NCI-H2081 (cell line): ENCODE measurements around the gene CACNG3.
A peak's percentile ranks its signal among the peaks of the same experiment; 100 is the strongest.
"Not testable (repeated sequence)": the region's sequence is repeated elsewhere in the genome, so short reads cannot be mapped to it uniquely, and the experiment has no call there.

Experiments used
- DNase-seq, 2 experiments: peaks; one replicate each; lab custom pipeline; 2025; lab: John Stamatoyannopoulos, UW

CACNG3 gene

DNA sequence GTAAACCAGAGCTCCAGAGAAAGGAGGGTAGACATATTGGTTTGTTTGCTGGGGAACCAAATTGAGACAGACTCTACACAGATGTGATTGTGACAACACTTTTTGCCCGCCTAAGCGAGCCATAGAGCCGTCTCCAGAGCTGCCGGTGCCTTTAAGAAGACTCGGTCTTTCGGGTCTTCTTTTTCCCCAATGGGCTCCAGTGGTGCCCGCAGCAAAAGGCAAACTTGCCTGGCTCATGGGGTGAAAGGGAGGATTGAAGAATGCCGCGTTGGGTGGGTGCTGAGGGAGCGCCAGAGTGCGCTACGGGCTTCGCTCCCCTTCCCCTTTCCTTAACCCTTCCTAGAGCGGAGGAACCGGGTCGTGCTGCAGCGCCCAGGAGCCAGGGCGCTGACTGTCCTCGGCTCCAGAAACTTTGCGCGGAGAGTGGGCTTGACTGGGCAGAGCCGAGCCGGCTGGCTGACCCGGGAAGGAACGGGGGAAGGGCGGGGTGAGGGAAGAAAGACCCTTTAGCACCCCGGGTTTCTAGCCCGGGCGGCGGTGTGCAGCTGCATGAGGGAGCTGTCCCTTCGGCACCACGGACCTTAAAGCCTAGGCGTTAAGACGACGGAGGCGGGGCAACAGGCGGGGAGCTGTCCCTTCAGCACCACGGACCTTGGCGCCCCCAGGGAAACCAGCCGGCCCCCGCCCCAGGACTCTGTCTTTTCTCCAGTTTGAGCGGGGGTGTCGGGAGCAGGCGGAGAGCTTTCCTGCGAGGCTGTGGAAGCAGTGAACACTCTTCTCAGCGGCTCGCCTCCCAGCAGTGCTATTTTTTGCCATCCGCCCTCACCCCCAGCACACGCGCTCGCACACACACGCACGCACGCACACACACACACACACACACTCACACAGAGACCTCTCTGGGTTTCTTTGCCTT, at the start of gene CACNG3:
Gene CACNG3, plus strand, starts transcription at position 880 of the 916 bp plus-strand sequence. CDS start 420 bp downstream, outside the sequence.
- no peak for DNase-seq

DNA sequence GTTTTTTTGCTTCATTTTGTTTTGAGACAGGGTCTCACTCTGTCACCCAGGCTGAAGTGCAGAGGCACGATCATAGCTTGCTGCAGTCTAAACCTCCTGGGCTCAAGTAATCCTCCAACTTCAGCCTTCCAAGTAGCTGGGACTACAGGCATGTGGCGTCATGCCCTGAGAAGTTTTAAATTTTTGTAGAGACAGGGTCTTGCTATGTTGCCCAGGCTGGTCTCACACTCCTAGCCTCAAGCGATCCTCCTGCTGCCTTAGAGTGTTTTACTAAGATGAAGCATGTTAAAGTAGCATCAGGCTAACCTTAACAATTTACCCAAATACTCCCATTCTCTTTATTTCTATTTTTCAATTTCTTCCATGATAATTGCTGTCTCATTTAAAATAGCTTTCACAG, 49.2 kb upstream of the CACNG3 start:
- DNase-seq: no peak

GRCh38 chr16:24208710-24209109, 47.4 kb upstream of the CACNG3 start:
- DNase-seq: no peak

DNA sequence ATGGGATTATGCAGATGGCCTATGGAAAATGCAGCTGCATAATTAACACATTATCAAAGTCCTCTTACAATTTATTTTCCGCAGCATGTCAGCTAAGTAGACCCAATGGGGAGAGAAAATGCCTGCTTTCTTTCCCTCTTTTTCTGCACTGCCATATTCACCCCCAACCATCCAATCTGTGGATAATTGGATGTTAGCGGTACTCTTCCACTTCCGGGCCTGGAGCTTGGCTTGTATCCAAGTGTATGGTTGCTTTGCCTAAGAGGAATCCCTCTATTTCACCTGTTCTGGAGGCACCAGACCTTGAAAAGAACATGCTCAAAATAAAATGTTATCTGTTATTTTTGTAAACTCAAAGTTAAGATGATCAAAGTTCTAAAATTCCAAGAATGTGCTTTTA, 41.1 kb upstream of the CACNG3 start:
- DNase-seq: no peak

GRCh38 chr16:24216961-24217360, 39.2 kb upstream of the CACNG3 start:
- no peak for DNase-seq

DNA sequence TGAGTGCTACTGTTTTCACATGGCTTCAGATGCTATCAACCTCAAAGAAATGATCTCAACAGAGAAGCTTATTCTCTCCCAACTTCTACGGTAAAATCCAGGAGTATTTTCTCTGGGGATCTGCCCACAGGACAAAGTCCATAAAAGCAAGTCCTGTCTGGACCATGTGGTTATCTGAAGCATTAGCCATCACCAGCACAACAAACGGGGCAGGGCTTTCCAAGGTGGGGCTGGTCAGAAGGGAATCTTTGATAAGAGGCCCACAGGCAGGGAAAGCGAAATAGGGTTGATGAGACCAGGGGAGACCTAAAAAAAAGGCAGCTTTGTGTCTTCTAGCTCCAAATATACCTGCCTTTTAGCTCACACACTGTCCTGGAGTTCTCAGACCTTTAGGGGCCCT, 38.7 kb upstream of the CACNG3 start:
- no peak for DNase-seq

DNA sequence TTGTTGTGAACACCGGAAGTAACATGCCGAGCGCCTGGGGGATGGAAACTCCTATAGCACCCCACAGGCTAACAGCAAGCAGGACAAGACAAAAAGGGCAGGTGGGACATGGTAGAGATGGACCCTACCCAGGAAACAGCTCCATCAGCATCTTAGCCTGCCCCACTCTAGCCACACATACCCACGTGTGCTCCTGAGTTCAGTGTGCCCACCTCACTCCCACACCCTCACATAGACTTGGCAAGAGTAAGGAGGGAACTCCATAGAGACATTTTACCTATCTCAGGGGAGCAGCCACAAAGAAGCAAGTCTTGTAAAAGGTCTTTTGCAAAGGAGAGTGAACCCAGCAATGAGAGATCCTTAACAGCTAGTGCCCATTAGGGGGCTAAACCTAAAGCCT, 37.8 kb upstream of the CACNG3 start:
- no peak for DNase-seq

DNA sequence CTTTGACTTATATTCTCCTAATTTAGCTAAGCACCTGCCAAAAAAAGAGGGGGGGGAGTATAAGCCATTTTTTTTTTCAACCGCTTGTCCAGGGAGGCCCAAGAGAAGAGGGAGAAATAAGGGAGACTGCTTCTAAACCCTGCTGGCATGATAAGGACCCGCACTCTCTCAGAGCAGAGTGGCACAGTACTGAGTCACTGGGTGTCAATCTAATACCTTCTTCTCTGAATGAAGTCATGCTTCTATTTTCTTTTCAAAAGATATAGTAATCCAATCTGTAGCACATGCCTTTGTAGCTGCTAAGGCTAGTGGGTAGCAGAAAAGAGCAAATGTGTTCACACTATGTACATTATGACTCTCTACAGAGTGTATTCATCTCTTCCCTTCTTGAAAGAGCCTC, 34.9 kb upstream of the CACNG3 start:
- no peak for DNase-seq

DNA sequence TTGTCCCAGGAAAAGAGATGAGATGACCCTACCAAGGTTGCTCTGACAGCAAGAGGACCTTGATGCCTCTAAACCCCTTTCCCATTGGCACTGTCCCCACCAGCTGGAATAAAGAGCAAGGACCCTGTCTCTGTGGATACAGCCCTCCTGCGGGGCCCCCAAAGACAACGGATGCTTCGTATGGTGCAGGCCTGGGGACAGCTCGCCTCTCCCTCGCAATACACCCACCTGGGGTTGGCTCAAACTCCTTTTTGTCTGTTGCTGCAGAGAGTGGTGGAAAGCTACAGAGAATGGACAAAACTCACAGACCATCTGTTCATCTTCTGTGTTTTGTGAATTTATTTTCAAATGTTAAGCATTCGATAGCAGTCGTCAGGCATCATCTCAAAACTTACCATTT, 27.6 kb upstream of the CACNG3 start:
- DNase-seq: no peak

DNA sequence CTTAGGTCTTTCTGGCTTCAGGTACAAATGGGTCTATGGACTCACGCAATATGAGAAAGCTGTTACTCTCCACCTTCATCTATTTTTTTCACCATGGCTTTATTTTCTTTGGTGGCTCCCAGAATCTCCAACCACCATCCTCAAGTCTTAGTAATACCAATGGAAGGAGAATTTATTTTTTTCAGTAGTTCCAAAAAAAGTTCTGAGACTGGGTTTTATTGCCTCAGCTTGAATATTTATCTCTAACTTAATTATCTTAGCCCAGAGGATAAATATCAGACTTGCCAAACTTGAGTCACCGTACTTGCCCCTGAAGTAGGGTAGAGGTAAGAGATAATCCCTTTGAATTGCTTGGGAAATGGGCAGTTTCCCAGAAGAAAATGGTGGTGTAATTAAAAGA, 23.2 kb upstream of the CACNG3 start:
- DNase-seq: no peak

GRCh38 chr16:24234737-24235136, 21.4 kb upstream of the CACNG3 start:
- no peak for DNase-seq

DNA sequence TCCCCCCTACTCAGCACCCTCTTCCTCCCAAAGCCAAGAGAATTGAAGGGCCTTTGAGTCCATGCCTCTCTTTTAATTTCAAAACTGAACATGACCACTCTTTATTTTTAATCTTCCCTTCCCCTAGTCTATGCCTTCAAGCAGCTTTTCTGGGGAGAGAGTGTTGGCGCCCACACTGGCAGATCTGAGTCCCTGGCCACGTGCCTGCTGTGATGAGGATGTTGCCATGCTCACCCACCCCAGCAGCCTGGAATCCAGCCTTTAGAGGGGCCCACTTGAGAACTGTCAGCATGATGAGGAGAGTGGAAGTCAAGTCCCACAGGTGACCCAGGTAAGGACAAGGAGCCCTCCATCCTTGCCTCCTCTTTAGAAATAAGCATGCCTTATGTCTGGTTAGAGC, 20.3 kb upstream of the CACNG3 start:
- DNase-seq: no peak

- not testable (repeated sequence) for DNase-seq
Measured at GRCh38 chr16:24238846-24239245, 17.3 kb upstream of the CACNG3 start.

DNA sequence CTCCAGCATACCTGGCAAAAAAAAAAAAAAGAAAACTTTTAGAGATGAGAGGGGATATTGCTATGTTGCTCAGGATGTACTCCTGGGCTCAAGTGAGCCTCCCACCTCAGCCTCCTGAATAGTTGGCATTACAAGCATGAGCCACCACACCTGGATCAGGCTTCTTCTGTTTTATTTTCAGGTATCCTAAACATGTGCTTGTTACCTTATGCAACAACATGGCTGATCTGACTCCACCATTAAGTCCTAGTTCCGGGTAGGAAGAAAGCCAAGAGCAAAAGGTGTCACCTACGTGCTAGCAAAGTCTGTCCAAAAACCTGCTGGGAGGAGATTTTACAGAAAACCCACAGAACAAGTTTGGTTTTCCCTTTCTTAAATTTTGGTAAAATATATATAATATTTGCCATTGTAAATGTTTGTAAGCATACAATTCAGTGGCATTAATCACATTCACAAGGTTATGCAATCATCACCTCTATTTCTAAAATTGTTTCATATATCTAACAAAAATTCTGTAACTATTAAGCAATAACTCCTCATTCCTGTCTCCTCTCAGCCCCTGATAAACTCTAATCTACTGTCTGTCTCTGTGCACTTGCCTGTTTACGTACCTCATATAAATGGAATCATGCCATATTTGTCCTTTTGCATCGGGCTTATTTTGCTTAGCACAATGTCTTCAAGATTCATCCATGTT, 9.1 kb upstream of the CACNG3 start:
- no peak for DNase-seq

GRCh38 chr16:24253192-24253591, 2.9 kb upstream of the CACNG3 start:
- peak in 1 of 2 experiments; percentile 1 for DNase-seq

- DNase-seq: no peak
Measured at GRCh38 chr16:24257958-24258357, 1.8 kb downstream of the CACNG3 start.

- no peak for DNase-seq
Measured at GRCh38 chr16:24258791-24259190, 2.7 kb downstream of the CACNG3 start.

DNA sequence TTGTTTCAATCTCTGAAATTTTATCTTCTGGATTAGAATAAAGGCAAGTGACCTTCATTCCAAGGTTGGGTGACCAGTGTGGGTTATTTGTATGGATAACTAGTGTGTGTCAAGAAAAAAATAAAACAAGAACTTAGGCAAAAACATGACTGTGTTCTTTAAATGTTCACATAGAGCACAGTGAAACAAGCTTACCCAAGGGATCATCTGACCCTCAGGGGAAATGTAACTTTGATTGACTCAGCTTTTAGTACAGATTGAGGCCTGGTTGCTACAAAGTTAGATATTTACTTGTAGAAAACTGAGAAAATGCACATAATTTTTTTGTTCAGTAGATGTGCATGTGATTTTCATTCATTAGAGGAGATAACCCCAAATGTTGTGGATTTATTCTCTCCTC, 6.7 kb downstream of the CACNG3 start:
- no peak for DNase-seq

- no peak for DNase-seq
Measured at GRCh38 chr16:24270721-24271442, 14.7 kb downstream of the CACNG3 start.

DNA sequence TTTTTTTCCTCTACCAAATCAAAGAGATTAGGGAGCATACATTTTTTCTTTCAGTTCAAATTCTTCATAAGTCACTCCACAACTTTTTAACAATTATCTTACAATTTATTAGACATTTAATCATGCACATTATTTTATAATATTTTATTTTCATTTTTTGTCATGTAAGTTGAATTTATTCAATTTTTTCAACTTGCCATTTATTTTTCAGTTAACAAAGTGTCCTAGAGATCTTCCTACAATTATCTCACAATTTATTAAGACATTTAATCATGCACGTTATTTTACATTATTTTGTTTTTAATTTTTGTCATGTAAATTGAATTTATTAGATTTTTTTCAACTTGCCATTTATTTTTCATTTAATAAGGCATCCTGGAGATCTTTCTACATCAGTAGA, 16.2 kb downstream of the CACNG3 start:
- no peak for DNase-seq

DNA sequence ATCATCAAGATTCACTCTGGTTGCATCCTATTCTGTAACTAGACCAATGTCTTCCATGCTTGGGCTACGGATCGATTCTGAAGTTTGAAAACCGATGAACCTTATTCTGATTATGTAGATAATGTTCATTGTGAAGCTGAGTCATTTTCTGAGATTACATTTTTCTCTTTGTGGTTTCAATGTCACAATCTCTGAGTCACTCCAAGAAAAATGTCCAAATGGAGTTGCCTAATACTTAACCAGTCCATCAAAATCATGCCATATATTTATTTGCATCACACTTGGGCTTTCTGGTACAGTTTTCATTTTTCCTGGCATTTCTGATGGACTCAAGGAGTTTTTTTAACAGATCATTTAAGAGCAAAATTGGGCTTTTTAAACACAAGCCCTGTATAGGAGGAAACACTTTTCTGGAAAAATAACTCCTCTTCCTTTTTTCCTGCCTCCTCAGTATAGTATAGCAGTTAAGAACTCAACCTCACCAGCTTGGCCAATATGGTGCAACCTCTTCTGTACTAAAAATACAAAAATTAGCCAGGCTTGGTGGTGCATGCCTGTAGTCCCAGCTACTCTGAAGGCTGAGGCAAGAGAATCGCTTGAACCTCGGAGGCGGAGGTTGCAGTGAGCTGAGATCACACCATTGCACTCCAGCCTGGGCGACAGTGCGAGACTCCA, 17.5 kb downstream of the CACNG3 start:
- no peak for DNase-seq

DNA sequence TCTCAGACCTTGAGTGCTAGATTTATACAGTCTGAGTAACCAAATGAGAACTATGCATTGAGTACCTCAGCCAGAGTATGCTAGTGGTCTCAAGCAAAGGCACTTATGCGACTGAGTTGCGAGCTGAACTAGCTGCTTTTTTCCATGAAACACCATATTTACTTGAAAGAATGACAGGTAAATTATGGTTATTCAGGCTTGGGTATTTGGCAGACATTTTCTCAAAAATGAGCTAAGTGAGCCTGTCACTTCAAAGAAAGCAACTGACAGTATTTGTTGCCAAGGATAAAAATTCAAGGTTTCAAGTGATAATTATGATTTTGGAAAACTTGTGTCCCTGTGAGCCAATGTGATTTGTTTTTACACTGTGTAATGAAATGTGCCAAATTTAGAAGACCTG, 19.3 kb downstream of the CACNG3 start:
- no peak for DNase-seq
